ENCODE results near the gene DENND2C. TPM values are rescaled to one million over a fixed set of nuclear protein-coding genes. Genes with fewer than 3 reads are reported as not detected.

The DENND2C gene
- total RNA-seq, 2 donors from 2014 or later: 2.0 to 6.0 TPM

GRCh38 chr1:114609026-114609425 lies 60.8 kb downstream of the DENND2C start:
- DNase-seq (ENCODE audit: low spot score): no peak
- Histone ChIP-seq H3K9me3 (no peaks in the 10 kb centered on the region), H3K36me3 (peaks cover 8% of the 10 kb centered on the region), H3K4me1 (ENCODE audit: control insufficient read depth in 1 of 2, low read depth in 2 of 2) (no peaks in the 10 kb centered on the region), H3K27ac (no peak overlapping the region), H3K4me3 (no peak overlapping the region), H3K27me3 (replicated peaks; ENCODE audit: insufficient read depth) (no peaks in the 10 kb centered on the region)
- TF ChIP-seq CTCF (IDR thresholded peaks at IDR 0.05): no peak
- no peak for ATAC-seq (ENCODE audit: insufficient number of reproducible peaks, low FRiP score, low read depth)

DNA sequence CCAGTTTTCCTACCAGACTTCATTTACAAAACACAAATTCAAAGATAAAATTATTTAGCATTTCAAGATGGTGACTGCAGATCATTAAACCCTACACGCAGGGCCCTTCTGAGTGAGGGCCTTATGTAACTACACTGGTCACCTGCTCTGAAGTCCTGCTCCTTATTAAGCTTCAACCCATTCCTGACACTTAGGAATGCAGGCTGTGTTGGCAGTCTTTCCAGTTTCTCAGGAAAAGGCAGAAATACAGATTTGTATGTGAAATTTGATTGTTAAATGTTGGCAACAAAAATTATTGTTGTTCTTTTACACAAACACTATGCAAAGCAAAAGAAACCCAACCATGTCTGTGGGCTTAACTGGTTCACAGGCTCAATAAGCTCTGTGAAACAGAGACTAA lies 62.6 kb downstream of the DENND2C start:
- no peak for DNase-seq (ENCODE audit: low spot score)
- H3K27ac ChIP-seq: no peak overlapping the region
- no peaks in the 10 kb centered on the region for H3K27me3 ChIP-seq (replicated peaks; ENCODE audit: insufficient read depth)
- H3K4me3 ChIP-seq: no peak overlapping the region
- no peak for TF ChIP-seq CTCF (IDR thresholded peaks at IDR 0.05)
- no peaks in the 10 kb centered on the region for H3K9me3 ChIP-seq
- H3K4me1 ChIP-seq (ENCODE audit: control insufficient read depth in 1 of 2, low read depth in 2 of 2): no peaks in the 10 kb centered on the region
- no peak for ATAC-seq (ENCODE audit: insufficient number of reproducible peaks, low FRiP score, low read depth)
- H3K36me3 ChIP-seq: peaks cover 13% of the 10 kb centered on the region

- Histone ChIP-seq H3K4me1 (ENCODE audit: control insufficient read depth in 1 of 2, low read depth in 2 of 2) (no peaks in the 10 kb centered on the region), H3K4me3 (no peak overlapping the region), H3K27ac (no peak overlapping the region), H3K9me3 (no peaks in the 10 kb centered on the region), H3K36me3 (peaks cover 5% of the 10 kb centered on the region), H3K27me3 (replicated peaks; ENCODE audit: insufficient read depth) (no peaks in the 10 kb centered on the region)
- TF ChIP-seq CTCF (IDR thresholded peaks at IDR 0.05): no peak
- no peak for DNase-seq (ENCODE audit: low spot score)
- ATAC-seq (ENCODE audit: insufficient number of reproducible peaks, low FRiP score, low read depth): no peak
Measured at GRCh38 chr1:114597949-114598348, 71.9 kb downstream of the DENND2C start.

DNA sequence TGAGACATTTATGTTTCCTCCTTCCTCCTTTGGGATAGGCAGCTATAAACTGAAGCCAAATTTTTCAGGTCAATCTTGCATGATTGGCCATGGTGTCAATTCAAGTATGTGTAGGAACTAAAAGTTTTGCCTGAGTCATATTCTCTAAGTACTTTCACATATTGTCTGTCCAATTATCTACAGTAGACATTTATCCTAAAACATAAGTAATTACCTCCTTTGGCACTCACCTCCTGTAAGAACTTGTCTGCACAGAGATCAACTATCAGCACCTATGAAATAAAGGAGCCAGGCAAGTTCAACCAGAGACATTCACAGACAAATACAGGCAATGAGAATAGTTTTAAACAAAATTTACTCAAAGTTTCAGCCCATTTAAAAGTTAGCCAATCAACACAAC lies 74.2 kb downstream of the DENND2C start:
- DNase-seq (ENCODE audit: low spot score) (no peak), ATAC-seq (ENCODE audit: insufficient number of reproducible peaks, low FRiP score, low read depth) (no peak)
- Histone ChIP-seq H3K27me3 (replicated peaks; ENCODE audit: insufficient read depth) (no peaks in the 10 kb centered on the region), H3K4me1 (ENCODE audit: control insufficient read depth in 1 of 2, low read depth in 2 of 2) (no peaks in the 10 kb centered on the region), H3K9me3 (no peaks in the 10 kb centered on the region), H3K36me3 (peaks cover 2% of the 10 kb centered on the region), H3K4me3 (no peak overlapping the region), H3K27ac (no peak overlapping the region)
- no peak for TF ChIP-seq CTCF (IDR thresholded peaks at IDR 0.05)

DNA sequence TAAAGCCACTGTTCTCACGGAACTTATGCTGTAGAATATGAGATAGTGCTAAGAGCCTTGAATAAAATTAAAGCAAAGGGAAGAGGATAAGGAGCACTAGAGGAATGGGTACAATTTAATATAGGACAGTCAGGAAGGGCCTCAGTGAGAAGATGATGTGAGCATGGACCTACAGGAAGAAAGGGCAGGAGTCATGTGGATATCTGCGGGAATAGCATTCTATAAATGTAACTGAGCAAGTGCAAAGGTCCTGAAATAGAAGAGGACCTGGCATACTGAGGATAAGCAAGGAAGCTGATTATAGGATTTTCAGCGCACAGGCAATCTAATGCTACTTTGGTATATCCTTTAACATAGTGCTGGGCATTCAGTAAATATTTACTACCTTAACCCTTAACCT lies 75.8 kb downstream of the DENND2C start:
- H3K36me3 ChIP-seq: peaks cover 2% of the 10 kb centered on the region
- DNase-seq (ENCODE audit: low spot score) (no peak), ATAC-seq (ENCODE audit: insufficient number of reproducible peaks, low FRiP score, low read depth) (no peak)
- H3K27ac ChIP-seq: no peak overlapping the region
- no peak for TF ChIP-seq CTCF (IDR thresholded peaks at IDR 0.05)
- no peaks in the 10 kb centered on the region for H3K27me3 ChIP-seq (replicated peaks; ENCODE audit: insufficient read depth)
- no peak overlapping the region for H3K4me3 ChIP-seq
- H3K9me3 ChIP-seq: no peaks in the 10 kb centered on the region
- H3K4me1 ChIP-seq (ENCODE audit: control insufficient read depth in 1 of 2, low read depth in 2 of 2): no peaks in the 10 kb centered on the region

Data from thoracic aorta (tissue), 2 donors.